Caco-2 (cell line): ENCODE results near the gene MYT1. TPM values are rescaled to one million over a fixed set of nuclear protein-coding genes. Genes with fewer than 3 reads are reported as not detected.

Source experiments
- BruUV-seq: library from RNA; stranded (reverse); fragments of 400-500 nt; replicated peaks from 2 replicates; lab custom pipeline; 2021; lab: Mats Ljungman, UMichigan
- CTCF ChIA-PET: fragments of 300-600 bp; sonication (Branson Sonifier 250); formaldehyde crosslinking; loops from one replicate; lab custom pipeline; 2022; ENCODE audit warnings: antibody characterized with exemption; lab: Charles Lee
- POLR2A ChIA-PET: fragments of 300-600 bp; sonication (Branson Sonifier 250); formaldehyde crosslinking; loops from one replicate; lab custom pipeline; 2022; ENCODE audit warnings: antibody characterized with exemption; lab: Charles Lee
- DNase-seq, 2 experiments: peaks; one replicate each; pipeline versions ENCODE4 v3.0.0 to v3.0.0-alpha.2; 2020 to 2022
- H3K27me3 ChIP-seq: replicated peaks from 2 replicates; pipeline ENCODE4 v1.6.0; 2011; ENCODE audit warnings: low read length; ENCODE audit not compliant: control insufficient read depth, insufficient read depth
- H3K36me3 ChIP-seq: 2 replicates; pipeline ENCODE4 v1.5.1; 2011; ENCODE audit warnings: low read length; ENCODE audit not compliant: control insufficient read depth, insufficient read depth
- H3K4me1 ChIP-seq: fragments of 250-450 bp; sonication (Bioruptor Pico); 2 replicates; pipeline ENCODE4 v1.5.1; 2020; ENCODE audit warnings: mild to moderate bottlenecking
- H3K4me3 ChIP-seq: 2 replicates; pipeline ENCODE4 v1.5.1; 2011; ENCODE audit warnings: low read depth, mild to moderate bottlenecking, control low read depth, low read length
- H3K9me3 ChIP-seq: fragments of 250-450 bp; sonication (Bioruptor Pico); 2 replicates; pipeline ENCODE4 v1.5.1; 2020; ENCODE audit warnings: mild to moderate bottlenecking, moderate library complexity
- H3K27ac Mint-ChIP-seq: one replicate; pipeline ENCODE4 v1.8.0; 2022; ENCODE audit warnings: mixed read lengths; ENCODE audit not compliant: unreplicated experiment
- H3K27me3 Mint-ChIP-seq: one replicate; pipeline ENCODE4 v1.8.0; 2022; ENCODE audit warnings: mixed read lengths; ENCODE audit not compliant: insufficient read depth, unreplicated experiment
- H3K36me3 Mint-ChIP-seq: one replicate; pipeline ENCODE4 v1.8.0; 2022; ENCODE audit warnings: mild to moderate bottlenecking, mixed read lengths; ENCODE audit not compliant: insufficient read depth, unreplicated experiment
- H3K4me1 Mint-ChIP-seq: one replicate; pipeline ENCODE4 v1.8.0; 2022; ENCODE audit warnings: low read depth, mixed read lengths; ENCODE audit not compliant: unreplicated experiment
- H3K4me3 Mint-ChIP-seq: one replicate; pipeline ENCODE4 v1.8.0; 2022; ENCODE audit warnings: mild to moderate bottlenecking, moderate library complexity, mixed read lengths; ENCODE audit not compliant: unreplicated experiment
- H3K9me3 Mint-ChIP-seq: one replicate; pipeline ENCODE4 v1.8.0; 2022; ENCODE audit warnings: mixed read lengths; ENCODE audit not compliant: unreplicated experiment
- CTCF ChIP-seq, 2 experiments: fragments of 200-600 bp in 1 of 2; IDR thresholded peaks; 1 replicate in 1 of 2; 2 replicates in 1 of 2; pipeline versions ENCODE4 v1.5.1 to v1.8.0; 2011 to 2022; ENCODE audit warnings: antibody characterized with exemption in 1 of 2, control low read depth in 1 of 2, inconsistent platforms in 1 of 2, low read depth in 1 of 2, low read length in 1 of 2, mild to moderate bottlenecking in 1 of 2, moderate library complexity in 1 of 2; ENCODE audit not compliant: insufficient read depth in 1 of 2, severe bottlenecking in 1 of 2, unreplicated experiment in 1 of 2
- intact Hi-C: fragments of 100-400 bp; cut with micrococcal nuclease; formaldehyde crosslinking; loops from one replicate; pipeline ENCODE4 v1.10.0; 2022; ENCODE audit not compliant: unreplicated experiment
- total RNA-seq: library from RNA; stranded (reverse); gene quantifications from 2 replicates; pipeline ENCODE4 v1.2.3, GENCODE V29; 2022

The MYT1 gene
- total RNA-seq, 1 experiment from 2014 or later = 0.25 TPM

- peaks cover 8% of the 10 kb centered on the region for H3K27me3 Mint-ChIP-seq
- ChIA-PET CTCF (interaction anchor here (0.6 kb wide), 1 partner anchor 43 kb away, joined by 6 read pairs; no protein-coding TSS in a partner anchor), POLR2A (no interaction called here)
- intact Hi-C loops = no loop called here
- no peaks in the 10 kb centered on the region for H3K36me3 Mint-ChIP-seq
- BruUV-seq = no TSS peak
- Histone ChIP-seq H3K36me3 (no peaks in the 10 kb centered on the region), H3K4me1 (no peaks in the 10 kb centered on the region), H3K27me3 (0 out of 2 replicates have a peak, but pooled peaks cover 1% of the 10 kb centered on the region), H3K9me3 (peaks cover 9% of the 10 kb centered on the region), H3K4me3 (no peak overlapping the region)
- H3K27ac Mint-ChIP-seq = no peak overlapping the region
- no peak for TF ChIP-seq CTCF (IDR thresholded peaks at IDR 0.05; ENCODE audit: insufficient read depth in 1 of 2, low read depth in 1 of 2, low read length in 1 of 2, severe bottlenecking in 1 of 2, unreplicated experiment in 1 of 2)
- no peak overlapping the region for H3K4me3 Mint-ChIP-seq
- DNase-seq = peak in 1 of 2 experiments; percentile 41
- no peaks in the 10 kb centered on the region for H3K9me3 Mint-ChIP-seq
- no peaks in the 10 kb centered on the region for H3K4me1 Mint-ChIP-seq
Measured at GRCh38 chr20:64129146-64129782, 35.0 kb upstream of the MYT1 start.

GRCh38 chr20:64130271-64130670, 34.0 kb upstream of the MYT1 start:
- H3K36me3 Mint-ChIP-seq = no peaks in the 10 kb centered on the region
- TF ChIP-seq CTCF (IDR thresholded peaks at IDR 0.05; ENCODE audit: insufficient read depth in 1 of 2, low read depth in 1 of 2, low read length in 1 of 2, severe bottlenecking in 1 of 2, unreplicated experiment in 1 of 2) = no peak
- no TSS peak for BruUV-seq
- H3K4me3 Mint-ChIP-seq = no peak overlapping the region
- no peak overlapping the region for H3K4me3 ChIP-seq
- no peaks in the 10 kb centered on the region for H3K9me3 Mint-ChIP-seq
- intact Hi-C loops = no loop called here
- H3K27ac Mint-ChIP-seq = no peak overlapping the region
- no peaks in the 10 kb centered on the region for H3K36me3 ChIP-seq
- H3K27me3 ChIP-seq = 0 out of 2 replicates have a peak, but pooled peaks cover 1% of the 10 kb centered on the region
- H3K9me3 ChIP-seq = peaks cover 9% of the 10 kb centered on the region
- H3K4me1 ChIP-seq = no peaks in the 10 kb centered on the region
- no peaks in the 10 kb centered on the region for H3K4me1 Mint-ChIP-seq
- peaks cover 8% of the 10 kb centered on the region for H3K27me3 Mint-ChIP-seq
- ChIA-PET CTCF (no interaction called here), POLR2A (no interaction called here)
- DNase-seq = peak in 1 of 2 experiments; percentile 36

- H3K4me1 ChIP-seq = no peaks in the 10 kb centered on the region
- no peak for TF ChIP-seq CTCF (IDR thresholded peaks at IDR 0.05; ENCODE audit: insufficient read depth in 1 of 2, low read depth in 1 of 2, low read length in 1 of 2, severe bottlenecking in 1 of 2, unreplicated experiment in 1 of 2)
- intact Hi-C loops = no loop called here
- DNase-seq = peak in 1 of 2 experiments; percentile 37
- no peak overlapping the region for H3K27ac Mint-ChIP-seq
- H3K36me3 ChIP-seq = no peaks in the 10 kb centered on the region
- no peaks in the 10 kb centered on the region for H3K9me3 Mint-ChIP-seq
- H3K4me3 Mint-ChIP-seq = no peak overlapping the region
- H3K9me3 ChIP-seq = peaks cover 9% of the 10 kb centered on the region
- H3K36me3 Mint-ChIP-seq = no peaks in the 10 kb centered on the region
- peaks cover 11% of the 10 kb centered on the region for H3K27me3 Mint-ChIP-seq
- no peaks in the 10 kb centered on the region for H3K4me1 Mint-ChIP-seq
- BruUV-seq = no TSS peak
- ChIA-PET CTCF (interaction anchor here (1.0 kb wide), 1 partner anchor 93 kb away, joined by 5 read pairs; no protein-coding TSS in a partner anchor), POLR2A (no interaction called here)
- H3K4me3 ChIP-seq = no peak overlapping the region
- H3K27me3 ChIP-seq = 0 out of 2 replicates have a peak, but pooled peaks cover 1% of the 10 kb centered on the region
Measured at GRCh38 chr20:64130876-64131275, 33.4 kb upstream of the MYT1 start.
